Measurements from ENCODE around the gene PHLPP2.

Gene PHLPP2

GRCh38 chr16:71666928-71667707 lies 57.4 kb downstream of the PHLPP2 start:
- no peak for DNase-seq (ENCODE audit: low read depth, low spot score)
- H3K36me3 ChIP-seq (ENCODE audit: insufficient read depth, insufficient read length, low read length) = peaks cover 84% of the 10 kb centered on the region
- H3K9ac ChIP-seq (ENCODE audit: insufficient read length, low read depth) = no peak overlapping the region
- no peaks in the 10 kb centered on the region for H3K9me3 ChIP-seq (ENCODE audit: insufficient read depth, low read length)
- TF ChIP-seq SUZ12 (IDR thresholded peaks at IDR 0.05; ENCODE audit: extremely low read depth, insufficient read depth, insufficient read length) = no peak
- no peak for TF ChIP-seq ZNF274 (IDR thresholded peaks at IDR 0.05; ENCODE audit: low read depth, low read length)
- TF ChIP-seq YY1 (IDR thresholded peaks at IDR 0.05; ENCODE audit: insufficient read depth, insufficient read length) = no peak
- H3K4me3 ChIP-seq (ENCODE audit: insufficient read length, low read depth) = no peak overlapping the region
- H3K4me1 ChIP-seq (ENCODE audit: insufficient read depth, insufficient read length) = no peaks in the 10 kb centered on the region
- H3K27me3 ChIP-seq (ENCODE audit: insufficient read depth, insufficient read length) = no peaks in the 10 kb centered on the region

GRCh38 chr16:71666264-71666663 lies 58.2 kb downstream of the PHLPP2 start:
- peaks cover 85% of the 10 kb centered on the region for H3K36me3 ChIP-seq (ENCODE audit: insufficient read depth, insufficient read length, low read length)
- TF ChIP-seq SUZ12 (IDR thresholded peaks at IDR 0.05; ENCODE audit: extremely low read depth, insufficient read depth, insufficient read length) (no peak), YY1 (IDR thresholded peaks at IDR 0.05; ENCODE audit: insufficient read depth, insufficient read length) (no peak), ZNF274 (IDR thresholded peaks at IDR 0.05; ENCODE audit: low read depth, low read length) (no peak)
- no peak overlapping the region for H3K9ac ChIP-seq (ENCODE audit: insufficient read length, low read depth)
- DNase-seq (ENCODE audit: low read depth, low spot score) = no peak
- H3K4me1 ChIP-seq (ENCODE audit: insufficient read depth, insufficient read length) = no peaks in the 10 kb centered on the region
- H3K27me3 ChIP-seq (ENCODE audit: insufficient read depth, insufficient read length) = no peaks in the 10 kb centered on the region
- H3K4me3 ChIP-seq (ENCODE audit: insufficient read length, low read depth) = no peak overlapping the region
- H3K9me3 ChIP-seq (ENCODE audit: insufficient read depth, low read length) = no peaks in the 10 kb centered on the region

GRCh38 chr16:71659471-71659870 lies 65.0 kb downstream of the PHLPP2 start:
- peaks cover 76% of the 10 kb centered on the region for H3K36me3 ChIP-seq (ENCODE audit: insufficient read depth, insufficient read length, low read length)

GRCh38 chr16:71658771-71659170 lies 65.7 kb downstream of the PHLPP2 start:
- TF ChIP-seq YY1 (IDR thresholded peaks at IDR 0.05; ENCODE audit: insufficient read depth, insufficient read length) (no peak), ZNF274 (IDR thresholded peaks at IDR 0.05; ENCODE audit: low read depth, low read length) (no peak), SUZ12 (IDR thresholded peaks at IDR 0.05; ENCODE audit: extremely low read depth, insufficient read depth, insufficient read length) (no peak)
- Histone ChIP-seq H3K9me3 (ENCODE audit: insufficient read depth, low read length) (no peaks in the 10 kb centered on the region), H3K4me1 (ENCODE audit: insufficient read depth, insufficient read length) (no peaks in the 10 kb centered on the region), H3K36me3 (ENCODE audit: insufficient read depth, insufficient read length, low read length) (peaks cover 76% of the 10 kb centered on the region), H3K4me3 (ENCODE audit: insufficient read length, low read depth) (no peak overlapping the region), H3K9ac (ENCODE audit: insufficient read length, low read depth) (no peak overlapping the region), H3K27me3 (ENCODE audit: insufficient read depth, insufficient read length) (no peaks in the 10 kb centered on the region)
- DNase-seq (ENCODE audit: low read depth, low spot score) = no peak

More at GRCh38 chr16:71659471-71659870, 65.0 kb downstream of the PHLPP2 start:
- no peaks in the 10 kb centered on the region for H3K4me1 ChIP-seq (ENCODE audit: insufficient read depth, insufficient read length)
- no peaks in the 10 kb centered on the region for H3K27me3 ChIP-seq (ENCODE audit: insufficient read depth, insufficient read length)
- DNase-seq (ENCODE audit: low read depth, low spot score) = no peak
- H3K9ac ChIP-seq (ENCODE audit: insufficient read length, low read depth) = no peak overlapping the region
- TF ChIP-seq ZNF274 (IDR thresholded peaks at IDR 0.05; ENCODE audit: low read depth, low read length) = no peak
- TF ChIP-seq YY1 (IDR thresholded peaks at IDR 0.05; ENCODE audit: insufficient read depth, insufficient read length) = no peak
- no peak for TF ChIP-seq SUZ12 (IDR thresholded peaks at IDR 0.05; ENCODE audit: extremely low read depth, insufficient read depth, insufficient read length)
- H3K4me3 ChIP-seq (ENCODE audit: insufficient read length, low read depth) = no peak overlapping the region
- H3K9me3 ChIP-seq (ENCODE audit: insufficient read depth, low read length) = no peaks in the 10 kb centered on the region

GRCh38 chr16:71649704-71650103 lies 74.8 kb downstream of the PHLPP2 start:
- no peak overlapping the region for H3K9ac ChIP-seq (ENCODE audit: insufficient read length, low read depth)
- H3K27me3 ChIP-seq (ENCODE audit: insufficient read depth, insufficient read length) = no peaks in the 10 kb centered on the region
- no peak overlapping the region for H3K4me3 ChIP-seq (ENCODE audit: insufficient read length, low read depth)
- TF ChIP-seq ZNF274 (IDR thresholded peaks at IDR 0.05; ENCODE audit: low read depth, low read length) = no peak
- no peak for TF ChIP-seq YY1 (IDR thresholded peaks at IDR 0.05; ENCODE audit: insufficient read depth, insufficient read length)
- no peak for TF ChIP-seq SUZ12 (IDR thresholded peaks at IDR 0.05; ENCODE audit: extremely low read depth, insufficient read depth, insufficient read length)
- no peak for DNase-seq (ENCODE audit: low read depth, low spot score)
- no peaks in the 10 kb centered on the region for H3K9me3 ChIP-seq (ENCODE audit: insufficient read depth, low read length)
- peaks cover 3% of the 10 kb centered on the region for H3K4me1 ChIP-seq (ENCODE audit: insufficient read depth, insufficient read length)
- peaks cover 76% of the 10 kb centered on the region for H3K36me3 ChIP-seq (ENCODE audit: insufficient read depth, insufficient read length, low read length)

GRCh38 chr16:71648921-71649320 lies 75.6 kb downstream of the PHLPP2 start:
- TF ChIP-seq YY1 (IDR thresholded peaks at IDR 0.05; ENCODE audit: insufficient read depth, insufficient read length) (no peak), ZNF274 (IDR thresholded peaks at IDR 0.05; ENCODE audit: low read depth, low read length) (no peak)
- no peak overlapping the region for H3K9ac ChIP-seq (ENCODE audit: insufficient read length, low read depth)
- no peaks in the 10 kb centered on the region for H3K27me3 ChIP-seq (ENCODE audit: insufficient read depth, insufficient read length)
- H3K36me3 ChIP-seq (ENCODE audit: insufficient read depth, insufficient read length, low read length) = peaks cover 75% of the 10 kb centered on the region
- H3K9me3 ChIP-seq (ENCODE audit: insufficient read depth, low read length) = no peaks in the 10 kb centered on the region
- H3K4me1 ChIP-seq (ENCODE audit: insufficient read depth, insufficient read length) = peaks cover 3% of the 10 kb centered on the region
- H3K4me3 ChIP-seq (ENCODE audit: insufficient read length, low read depth) = no peak overlapping the region
- DNase-seq (ENCODE audit: low read depth, low spot score) = no peak

GRCh38 chr16:71648162-71648561 lies 76.3 kb downstream of the PHLPP2 start:
- no peaks in the 10 kb centered on the region for H3K9me3 ChIP-seq (ENCODE audit: insufficient read depth, low read length)
- H3K36me3 ChIP-seq (ENCODE audit: insufficient read depth, insufficient read length, low read length) = peaks cover 73% of the 10 kb centered on the region
- no peak for DNase-seq (ENCODE audit: low read depth, low spot score)
- H3K27me3 ChIP-seq (ENCODE audit: insufficient read depth, insufficient read length) = no peaks in the 10 kb centered on the region
- H3K4me1 ChIP-seq (ENCODE audit: insufficient read depth, insufficient read length) = peaks cover 3% of the 10 kb centered on the region
- TF ChIP-seq SUZ12 (IDR thresholded peaks at IDR 0.05; ENCODE audit: extremely low read depth, insufficient read depth, insufficient read length) (no peak), ZNF274 (IDR thresholded peaks at IDR 0.05; ENCODE audit: low read depth, low read length) (no peak), YY1 (IDR thresholded peaks at IDR 0.05; ENCODE audit: insufficient read depth, insufficient read length) (no peak)
- H3K4me3 ChIP-seq (ENCODE audit: insufficient read length, low read depth) = no peak overlapping the region
- no peak overlapping the region for H3K9ac ChIP-seq (ENCODE audit: insufficient read length, low read depth)

All from NT2/D1 (cell line).